Ovary (tissue), 9 donors: ENCODE data around the gene LRP1B. TPM values are rescaled to one million over a fixed set of nuclear protein-coding genes. Genes with fewer than 3 reads are reported as not detected.

Experiments
- DNase-seq, 5 donors: peaks; one replicate each; pipeline ENCODE4 v3.0.0-alpha.2; 2019 to 2020
- H3K27ac ChIP-seq, 2 donors: fragments of 200-600 bp; one replicate each; pipeline versions ENCODE4 v1.5.1 to v1.8.0; 2019 to 2022
- H3K27me3 ChIP-seq: fragments of 200-600 bp; one replicate; pipeline ENCODE4 v1.8.0; 2022
- H3K36me3 ChIP-seq: fragments of 200-600 bp; sonication (generic); one replicate; pipeline ENCODE4 v1.5.1; 2019
- H3K4me1 ChIP-seq: one replicate; pipeline ENCODE4 v1.8.1; 2013; ENCODE audit warnings: mild to moderate bottlenecking, moderate library complexity; ENCODE audit not compliant: insufficient read depth
- H3K4me3 ChIP-seq: fragments of 200-600 bp; sonication (generic); one replicate; pipeline ENCODE4 v1.5.1; 2017
- H3K9me3 ChIP-seq, 2 donors: fragments of 200-600 bp in 1 of 2; sonication (generic) in 1 of 2; one replicate each; pipeline versions ENCODE4 v1.5.1 to v1.8.1; 2013 to 2019; ENCODE audit warnings: mild to moderate bottlenecking in 1 of 2, moderate library complexity in 1 of 2
- CTCF ChIP-seq, 3 donors: fragments of 450-650 bp in 2 of 3; fragments of 200-600 bp in 1 of 3; IDR thresholded peaks; one replicate each; pipeline versions ENCODE4 v1.5.1 to v1.8.0; 2016 to 2022; ENCODE audit warnings: antibody characterized with exemption in 3 of 3, mild to moderate bottlenecking in 1 of 3
- EP300 ChIP-seq: sonication (generic); formaldehyde crosslinking; IDR thresholded peaks from one replicate; pipeline ENCODE4 v1.6.1; 2017; ENCODE audit warnings: antibody characterized with exemption
- POLR2A ChIP-seq: fragments of 450-650 bp; IDR thresholded peaks from one replicate; pipeline ENCODE4 v1.6.1; 2017; ENCODE audit warnings: antibody characterized with exemption, mild to moderate bottlenecking, moderate library complexity
- WGBS, 3 donors: extraction: QIAGEN DNeasy Blood & Tissue Kit in 1 of 3; methylation state at CpG; one replicate each; pipeline versions ENCODE4 v1.1.5 to v1.1.7; 2013 to 2017; 5-methylcytosine and 5-hydroxymethylcytosine counted together
- intact Hi-C, 4 donors: fragments of 100-400 bp; cut with DNase I; formaldehyde crosslinking; loops; one replicate each; pipeline versions ENCODE4 v1.11.0 to v1.15.1; 2022 to 2023
- polyA plus RNA-seq, 2 donors: library from polyadenylated mRNA; stranded (reverse); fragments of 200-250 nt in 1 of 2; fragments of 350-450 nt in 1 of 2; fragmentation: Illumina TruSeq in 1 of 2; extraction: RNeasy Lipid Tissue Mini Kit (QIAGEN cat#74804) in 1 of 2; gene quantifications; one replicate each; pipeline ENCODE4 v1.2.3, GENCODE V29; 2013 to 2014
- total RNA-seq, 7 donors: library from RNA; depleted of rRNA in 2 of 7; stranded (reverse); fragments of >200 nt in 2 of 7; fragmentation: NEBNext Ultra II Directional in 3 of 7; extraction: Animal tissue kit (Norgen Biotek cat#: 25700) in 3 of 7; gene quantifications; one replicate each; pipeline versions ENCODE4 v1.1.0 to v1.2.4, GENCODE V29; 2016 to 2023
- donor health status: DM: no; HTN: no; CAD: no; lungs with moderate emphysema.
- donor health status: DM: no; HTN: no; CAD: no.
- donor health status: Bipolar disorder and iron deficiency.
- donor health status: DM: yes; HTN: yes; CAD: no.
- donor health status: DM: no; HTN: no; CAD: no.
- donor health status: DM: yes; HTN: yes; CAD: no.

The LRP1B gene
- total and polyA plus RNA-seq, 9 donors, result 0.08 to 2.6 (median 0.37) TPM

- no peaks in the 10 kb centered on the region for H3K4me1 ChIP-seq
These were observed 426.3 kb downstream of the LRP1B start for GRCh38 chr2:141704541-141704940.

DNA sequence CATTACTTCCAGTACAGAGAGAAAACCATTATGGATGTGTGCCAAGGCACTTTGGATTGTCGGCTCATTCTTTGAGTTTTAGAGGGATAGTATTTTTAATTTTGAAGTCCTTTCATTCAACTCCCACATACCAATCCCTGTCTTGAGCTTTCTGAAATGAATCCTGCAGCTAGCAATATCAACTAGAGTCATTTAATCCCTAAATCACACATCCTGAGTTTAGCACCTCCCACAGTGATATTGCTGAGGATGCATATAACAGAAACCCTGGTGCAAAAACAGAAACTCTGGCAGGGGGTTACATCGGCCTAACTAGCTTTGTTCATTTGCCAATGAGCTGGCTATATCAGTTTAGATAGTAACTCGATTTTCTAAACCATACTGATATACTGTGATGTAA, 427.3 kb downstream of the LRP1B start:
- Histone ChIP-seq H3K36me3 (no peaks in the 10 kb centered on the region), H3K27ac (no peak overlapping the region), H3K9me3 (no peaks in the 10 kb centered on the region), H3K4me3 (no peak overlapping the region), H3K27me3 (no peaks in the 10 kb centered on the region), H3K4me1 (no peaks in the 10 kb centered on the region)
- no peak for DNase-seq
- TF ChIP-seq EP300 (no peak), POLR2A (no peak), CTCF (IDR thresholded peaks at IDR 0.05) (no peak)
- WGBS, 3 donors, result 11 to 23% (median 15%) methylated on average over 3 of the region's 3 CpGs
- intact Hi-C loops, result no loop called here

More at GRCh38 chr2:141704541-141704940, 426.3 kb downstream of the LRP1B start:
- H3K27ac ChIP-seq, result no peak overlapping the region
- no peaks in the 10 kb centered on the region for H3K9me3 ChIP-seq
- intact Hi-C loops, result no loop called here
- 68 to 83% (median 75%) methylated on average over 2 of the region's 2 CpGs for WGBS, 3 donors
- no peaks in the 10 kb centered on the region for H3K36me3 ChIP-seq
- no peak overlapping the region for H3K4me3 ChIP-seq
- TF ChIP-seq POLR2A, result no peak
- no peak for TF ChIP-seq EP300
- no peak for TF ChIP-seq CTCF (IDR thresholded peaks at IDR 0.05)
- no peak for DNase-seq
- no peaks in the 10 kb centered on the region for H3K27me3 ChIP-seq

- no peak for DNase-seq
- Histone ChIP-seq H3K27me3 (no peaks in the 10 kb centered on the region), H3K27ac (no peak overlapping the region), H3K36me3 (no peaks in the 10 kb centered on the region), H3K9me3 (no peaks in the 10 kb centered on the region), H3K4me1 (no peaks in the 10 kb centered on the region), H3K4me3 (no peak overlapping the region)
- TF ChIP-seq EP300, result no peak
- no peak for TF ChIP-seq POLR2A
- TF ChIP-seq CTCF (IDR thresholded peaks at IDR 0.05), result no peak
- 41 to 59% (median 50%) methylated on average over 3 of the region's 3 CpGs for WGBS, 3 donors
- intact Hi-C loops, result no loop called here
These were observed 429.2 kb downstream of the LRP1B start for GRCh38 chr2:141701618-141702017.

DNA sequence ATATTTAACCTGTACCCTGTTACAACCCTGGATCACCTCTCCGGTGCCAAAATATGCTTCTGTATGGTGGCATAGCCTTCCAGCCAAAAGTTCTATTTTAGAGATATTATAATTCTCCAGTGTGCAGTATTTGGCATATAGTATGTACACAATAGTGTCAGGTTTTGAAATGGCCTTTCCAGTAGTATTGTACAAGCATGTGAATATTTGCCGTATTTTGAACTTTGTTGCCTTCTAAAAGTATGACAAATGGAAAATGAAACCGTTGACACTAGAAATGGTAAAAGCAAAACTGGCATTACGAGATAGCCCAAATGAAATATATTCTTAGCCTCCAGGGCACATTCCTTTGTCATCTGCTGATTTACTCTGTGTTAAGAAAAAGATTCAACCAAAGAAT, 431.2 kb downstream of the LRP1B start:
- 89 to 94% (median 91%) methylated on average over 4 of the region's 4 CpGs for WGBS, 3 donors
- no peaks in the 10 kb centered on the region for H3K27me3 ChIP-seq
- intact Hi-C loops, result no loop called here
- DNase-seq, result no peak
- H3K4me3 ChIP-seq, result no peak overlapping the region
- no peak overlapping the region for H3K27ac ChIP-seq
- H3K4me1 ChIP-seq, result no peaks in the 10 kb centered on the region
- H3K9me3 ChIP-seq, result no peaks in the 10 kb centered on the region
- TF ChIP-seq POLR2A, result no peak
- no peak for TF ChIP-seq EP300
- no peak for TF ChIP-seq CTCF (IDR thresholded peaks at IDR 0.05)
- no peaks in the 10 kb centered on the region for H3K36me3 ChIP-seq

DNA sequence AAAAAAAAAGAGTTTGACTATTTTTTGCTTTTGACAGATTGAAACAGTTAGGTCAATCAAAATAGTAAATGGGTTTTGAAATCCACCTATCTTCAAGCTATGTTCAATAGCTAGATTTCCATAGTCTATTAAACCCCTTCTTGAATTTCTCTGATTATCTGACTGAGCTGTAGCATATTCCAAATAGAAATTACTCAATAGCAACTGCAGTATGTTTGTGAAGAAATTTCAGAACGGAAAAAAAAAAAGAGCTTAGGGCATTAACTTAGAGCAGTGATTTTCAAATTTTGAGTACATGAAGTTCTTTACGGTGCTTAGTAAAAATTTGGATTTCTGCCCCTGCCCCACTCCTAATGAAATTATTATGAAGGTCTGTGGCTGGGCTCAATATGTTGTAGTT, 432.3 kb downstream of the LRP1B start:
- no peak for TF ChIP-seq EP300
- no peak for TF ChIP-seq POLR2A
- TF ChIP-seq CTCF (IDR thresholded peaks at IDR 0.05), result no peak
- 79 to 86% (median 84%) methylated on average over 2 of the region's 2 CpGs for WGBS, 3 donors
- no peaks in the 10 kb centered on the region for H3K27me3 ChIP-seq
- H3K9me3 ChIP-seq, result no peaks in the 10 kb centered on the region
- no peak for DNase-seq
- no peak overlapping the region for H3K4me3 ChIP-seq
- no peaks in the 10 kb centered on the region for H3K4me1 ChIP-seq
- intact Hi-C loops, result no loop called here
- no peak overlapping the region for H3K27ac ChIP-seq
- H3K36me3 ChIP-seq, result no peaks in the 10 kb centered on the region
